Cardiac fibroblast (primary cell): ENCODE data around the gene ACVR2A.

Experiments used
- DNase-seq, 2 donors: peaks; one replicate each; pipeline versions ENCODE4 v3.0.0 to v3.0.0-alpha.2; 2010; ENCODE audit warnings: low read depth in 2 of 2
- H3K4me3 ChIP-seq, 2 donors: replicated peaks in 1 of 2; 1 replicate in 1 of 2; 2 replicates in 1 of 2; pipeline ENCODE4 v1.5.1; 2011; ENCODE audit warnings: low read depth in 2 of 2, low read length in 2 of 2, mild to moderate bottlenecking in 2 of 2, moderate library complexity in 1 of 2
- TF ChIP-seq, protein P1 (sequence below): IDR thresholded peaks from one replicate; pipeline ENCODE4 v1.5.1; 2011; ENCODE audit warnings: low read depth, mild to moderate bottlenecking, low read length, inconsistent platforms

Gene ACVR2A

GRCh38 chr2:147854557-147855134 lies 9.8 kb downstream of the ACVR2A start:
- TF ChIP-seq, protein P1, sequence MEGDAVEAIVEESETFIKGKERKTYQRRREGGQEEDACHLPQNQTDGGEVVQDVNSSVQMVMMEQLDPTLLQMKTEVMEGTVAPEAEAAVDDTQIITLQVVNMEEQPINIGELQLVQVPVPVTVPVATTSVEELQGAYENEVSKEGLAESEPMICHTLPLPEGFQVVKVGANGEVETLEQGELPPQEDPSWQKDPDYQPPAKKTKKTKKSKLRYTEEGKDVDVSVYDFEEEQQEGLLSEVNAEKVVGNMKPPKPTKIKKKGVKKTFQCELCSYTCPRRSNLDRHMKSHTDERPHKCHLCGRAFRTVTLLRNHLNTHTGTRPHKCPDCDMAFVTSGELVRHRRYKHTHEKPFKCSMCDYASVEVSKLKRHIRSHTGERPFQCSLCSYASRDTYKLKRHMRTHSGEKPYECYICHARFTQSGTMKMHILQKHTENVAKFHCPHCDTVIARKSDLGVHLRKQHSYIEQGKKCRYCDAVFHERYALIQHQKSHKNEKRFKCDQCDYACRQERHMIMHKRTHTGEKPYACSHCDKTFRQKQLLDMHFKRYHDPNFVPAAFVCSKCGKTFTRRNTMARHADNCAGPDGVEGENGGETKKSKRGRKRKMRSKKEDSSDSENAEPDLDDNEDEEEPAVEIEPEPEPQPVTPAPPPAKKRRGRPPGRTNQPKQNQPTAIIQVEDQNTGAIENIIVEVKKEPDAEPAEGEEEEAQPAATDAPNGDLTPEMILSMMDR: no peak
- DNase-seq: no peak
- no peak overlapping the region for H3K4me3 ChIP-seq

GRCh38 chr2:147855316-147855715 lies 10.5 kb downstream of the ACVR2A start:
- TF ChIP-seq, protein P1: no peak
- DNase-seq: no peak
- H3K4me3 ChIP-seq: no peak overlapping the region

DNA sequence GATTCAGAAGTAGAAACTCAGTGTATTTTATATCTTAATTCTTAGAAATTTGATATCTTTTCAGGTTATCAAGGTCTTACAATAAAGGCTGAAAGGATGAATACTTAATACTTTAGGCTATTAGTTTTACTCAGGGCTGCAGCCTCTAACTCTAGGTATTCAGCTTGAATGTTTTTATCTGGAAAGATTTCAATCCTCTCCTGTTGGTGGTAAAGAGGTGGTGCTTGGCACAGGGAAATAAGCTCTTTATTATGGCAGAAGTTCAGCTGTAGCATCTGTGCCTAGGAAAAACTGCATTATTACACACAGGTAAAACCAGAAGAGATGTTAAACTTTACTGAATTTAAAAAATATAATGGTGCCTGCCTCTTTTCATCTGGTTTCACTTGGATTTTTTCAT lies 11.1 kb downstream of the ACVR2A start:
- H3K4me3 ChIP-seq: no peak overlapping the region
- DNase-seq: no peak
- TF ChIP-seq, protein P1: no peak

DNA sequence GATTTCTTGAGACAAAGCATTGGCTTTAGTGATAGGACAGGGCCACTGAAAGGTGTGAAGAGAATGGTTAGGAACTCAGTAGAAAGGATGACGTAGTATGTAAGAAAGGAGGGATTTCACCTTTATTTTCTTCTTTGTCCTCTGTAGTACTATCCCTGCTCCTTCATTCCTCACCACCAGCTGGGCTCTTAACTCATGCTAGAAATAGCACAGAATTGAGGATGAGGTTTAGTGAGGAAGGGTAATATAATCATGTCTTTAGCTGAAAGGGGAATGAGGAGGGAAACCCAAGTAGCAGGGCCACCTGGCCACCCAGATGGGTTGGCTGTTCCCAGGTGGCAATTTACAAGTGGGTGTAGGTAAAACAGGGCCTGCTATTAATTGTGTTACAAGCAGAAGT lies 15.2 kb downstream of the ACVR2A start:
- DNase-seq: no peak
- H3K4me3 ChIP-seq: no peak overlapping the region
- TF ChIP-seq, protein P1: no peak

- TF ChIP-seq, protein P1: no peak
- no peak for DNase-seq
- no peak overlapping the region for H3K4me3 ChIP-seq
These were observed 18.2 kb downstream of the ACVR2A start for GRCh38 chr2:147862859-147863516.

- TF ChIP-seq, protein P1: no peak
- DNase-seq: no peak
These were observed 19.0 kb downstream of the ACVR2A start for GRCh38 chr2:147863835-147864234.

More at GRCh38 chr2:147863835-147864234, 19.0 kb downstream of the ACVR2A start:
- no peak overlapping the region for H3K4me3 ChIP-seq
